GM12873 (cell line): ENCODE data around the gene ST7.

Experiments used
- TF ChIP-seq, protein P1 (sequence below): IDR thresholded peaks from 2 replicates; pipeline ENCODE4 v1.5.1; 2012; ENCODE audit warnings: low read depth, mild to moderate bottlenecking, moderate library complexity, low read length, control low read depth; ENCODE audit not compliant: insufficient read depth; ENCODE audit errors: missing control alignments

Gene ST7

DNA sequence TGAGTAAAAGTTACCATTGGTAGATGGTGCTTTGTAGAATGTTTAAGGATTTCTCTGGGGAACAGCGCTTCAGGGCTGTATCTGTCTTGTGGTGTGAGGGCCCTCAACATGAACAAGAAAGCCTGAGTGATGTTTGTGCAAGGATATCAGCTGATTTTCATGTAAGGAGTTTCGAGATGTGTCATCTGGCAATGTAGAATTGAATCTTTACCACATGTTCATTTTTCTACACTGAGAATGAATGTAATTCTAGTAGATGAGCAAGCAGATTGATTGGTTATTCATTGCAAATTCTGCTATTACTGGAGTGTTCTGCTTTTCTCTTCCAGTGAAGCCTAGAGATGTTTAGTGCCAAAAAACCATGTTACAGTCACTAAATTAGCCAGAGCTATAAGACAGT is 87.7 kb downstream of the ST7 start:
- TF ChIP-seq, protein P1, sequence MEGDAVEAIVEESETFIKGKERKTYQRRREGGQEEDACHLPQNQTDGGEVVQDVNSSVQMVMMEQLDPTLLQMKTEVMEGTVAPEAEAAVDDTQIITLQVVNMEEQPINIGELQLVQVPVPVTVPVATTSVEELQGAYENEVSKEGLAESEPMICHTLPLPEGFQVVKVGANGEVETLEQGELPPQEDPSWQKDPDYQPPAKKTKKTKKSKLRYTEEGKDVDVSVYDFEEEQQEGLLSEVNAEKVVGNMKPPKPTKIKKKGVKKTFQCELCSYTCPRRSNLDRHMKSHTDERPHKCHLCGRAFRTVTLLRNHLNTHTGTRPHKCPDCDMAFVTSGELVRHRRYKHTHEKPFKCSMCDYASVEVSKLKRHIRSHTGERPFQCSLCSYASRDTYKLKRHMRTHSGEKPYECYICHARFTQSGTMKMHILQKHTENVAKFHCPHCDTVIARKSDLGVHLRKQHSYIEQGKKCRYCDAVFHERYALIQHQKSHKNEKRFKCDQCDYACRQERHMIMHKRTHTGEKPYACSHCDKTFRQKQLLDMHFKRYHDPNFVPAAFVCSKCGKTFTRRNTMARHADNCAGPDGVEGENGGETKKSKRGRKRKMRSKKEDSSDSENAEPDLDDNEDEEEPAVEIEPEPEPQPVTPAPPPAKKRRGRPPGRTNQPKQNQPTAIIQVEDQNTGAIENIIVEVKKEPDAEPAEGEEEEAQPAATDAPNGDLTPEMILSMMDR = no peak

DNA sequence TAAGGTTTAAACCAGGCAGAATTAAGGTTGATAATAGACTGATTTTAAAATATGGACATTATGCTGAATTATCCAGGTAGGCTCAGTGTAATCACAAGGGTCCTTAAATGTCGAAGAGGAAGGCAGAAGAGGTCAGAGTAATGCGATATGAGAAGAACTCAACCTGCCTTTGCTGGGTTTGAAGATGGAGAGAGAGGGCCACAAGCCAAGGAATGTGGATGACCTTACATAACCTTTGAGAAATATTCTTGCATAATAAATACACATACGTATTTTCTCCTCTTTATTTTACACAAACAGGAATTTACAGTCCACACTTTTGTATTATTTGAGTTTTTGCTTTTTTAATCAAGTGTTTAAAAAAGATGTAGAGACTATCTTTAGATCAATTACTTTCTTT is 88.5 kb downstream of the ST7 start:
- TF ChIP-seq, protein P1 = no peak

DNA sequence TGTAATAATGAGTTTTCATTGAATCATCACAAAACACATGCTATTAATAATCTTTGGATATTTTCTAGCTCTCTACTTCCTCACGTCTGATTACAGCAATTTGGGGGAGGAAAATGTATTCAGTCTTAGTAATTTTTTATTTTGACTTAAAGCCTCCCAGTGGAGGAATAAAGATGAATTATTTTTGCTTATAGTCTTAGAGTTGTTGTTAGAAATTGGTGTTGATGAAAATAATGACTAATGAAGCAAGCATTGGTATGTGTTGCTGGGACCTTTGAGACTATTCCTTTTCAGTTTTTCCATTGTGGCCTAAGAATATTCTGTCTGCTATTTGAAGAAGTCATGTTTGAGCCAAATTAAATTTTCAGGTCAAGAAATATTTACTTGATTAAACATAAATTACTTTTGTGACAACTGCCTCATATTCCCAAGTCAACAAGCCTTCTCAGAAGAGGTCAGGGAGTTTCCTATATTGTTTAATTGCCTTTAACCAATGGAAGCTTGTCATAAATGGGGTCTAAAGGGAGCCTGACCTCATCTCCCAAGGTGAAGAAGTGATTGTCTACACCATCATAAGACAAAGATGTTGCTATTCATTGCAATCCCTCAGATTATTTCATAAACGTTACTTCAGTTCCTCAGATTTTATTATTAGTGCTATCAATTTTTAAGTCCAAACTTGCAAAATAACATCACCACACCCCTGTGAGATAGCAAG is 90.0 kb downstream of the ST7 start:
- TF ChIP-seq, protein P1 = no peak

DNA sequence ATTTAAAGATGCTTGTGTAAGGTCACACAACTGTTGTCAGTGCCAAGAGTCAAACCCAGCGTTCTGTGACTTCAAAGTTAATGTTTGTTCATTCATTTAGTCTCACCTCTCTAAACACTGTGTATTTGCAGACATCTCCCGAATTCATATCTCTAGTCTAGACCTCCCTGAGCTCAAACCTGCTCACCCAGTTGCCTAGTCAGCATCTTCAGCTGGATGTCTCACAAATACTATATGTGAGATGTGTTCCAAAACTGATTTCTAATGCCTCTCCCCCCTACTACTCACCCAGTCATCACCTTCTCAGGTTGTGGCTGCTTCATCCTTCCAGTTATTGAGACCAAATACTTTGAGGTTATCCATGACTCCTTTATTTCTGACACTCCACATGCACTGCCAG is 91.4 kb downstream of the ST7 start:
- TF ChIP-seq, protein P1 = no peak

DNA sequence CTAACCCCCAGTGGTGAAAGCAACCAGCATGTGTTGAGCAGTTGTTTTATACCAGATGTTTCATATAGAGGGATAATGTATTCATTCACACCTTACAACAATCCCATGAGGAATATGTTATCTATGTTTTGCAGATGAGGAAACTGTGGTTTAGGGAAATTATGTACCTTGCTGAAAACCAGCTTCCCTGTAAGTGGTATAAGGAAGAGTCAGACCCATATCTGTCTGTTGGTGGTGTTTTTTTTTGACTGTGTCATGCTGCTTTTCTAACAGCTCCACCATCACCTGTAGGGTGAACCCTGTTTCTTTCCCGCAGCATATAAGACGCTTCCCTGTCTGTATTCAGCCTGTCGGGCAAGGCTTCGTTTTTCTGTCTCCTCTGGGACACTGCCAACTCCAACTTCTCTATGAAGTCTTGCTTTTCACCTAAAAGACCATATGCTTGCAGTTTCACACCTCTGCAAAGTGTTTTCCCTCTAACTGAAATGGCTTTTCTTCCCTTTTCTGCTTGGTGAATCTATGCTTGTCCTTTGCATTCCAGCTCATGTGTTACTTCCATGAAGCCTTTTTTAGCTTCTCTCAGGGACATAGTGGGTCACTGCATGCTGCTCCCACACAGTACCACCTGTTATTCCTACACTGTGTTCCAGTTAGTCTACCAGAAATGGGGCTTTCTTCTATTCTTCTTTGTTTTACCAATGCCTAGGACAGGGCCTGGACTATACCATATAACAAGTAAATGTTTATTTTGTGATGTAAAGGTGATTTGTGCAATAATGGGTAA is 92.8 kb downstream of the ST7 start:
- TF ChIP-seq, protein P1 = no peak

DNA sequence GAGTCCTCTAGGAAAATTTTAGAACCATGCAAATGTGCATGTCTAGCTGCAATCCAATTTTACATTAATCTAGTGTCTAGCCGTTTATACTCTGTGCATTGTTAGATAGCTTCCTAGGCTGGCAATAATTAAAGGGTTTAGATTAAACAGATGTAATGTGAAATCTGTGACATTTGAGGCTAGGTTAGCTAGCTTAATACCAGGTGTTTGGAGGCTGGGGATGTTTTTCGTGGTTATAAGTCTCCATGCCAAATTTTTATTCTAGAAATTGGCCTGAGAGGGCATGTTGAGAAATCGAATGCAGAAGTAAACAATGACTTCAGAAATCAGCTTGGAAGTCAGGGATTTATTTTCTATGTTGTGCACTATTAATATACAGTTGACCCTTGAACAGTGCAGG is 94.2 kb downstream of the ST7 start:
- TF ChIP-seq, protein P1 = no peak

DNA sequence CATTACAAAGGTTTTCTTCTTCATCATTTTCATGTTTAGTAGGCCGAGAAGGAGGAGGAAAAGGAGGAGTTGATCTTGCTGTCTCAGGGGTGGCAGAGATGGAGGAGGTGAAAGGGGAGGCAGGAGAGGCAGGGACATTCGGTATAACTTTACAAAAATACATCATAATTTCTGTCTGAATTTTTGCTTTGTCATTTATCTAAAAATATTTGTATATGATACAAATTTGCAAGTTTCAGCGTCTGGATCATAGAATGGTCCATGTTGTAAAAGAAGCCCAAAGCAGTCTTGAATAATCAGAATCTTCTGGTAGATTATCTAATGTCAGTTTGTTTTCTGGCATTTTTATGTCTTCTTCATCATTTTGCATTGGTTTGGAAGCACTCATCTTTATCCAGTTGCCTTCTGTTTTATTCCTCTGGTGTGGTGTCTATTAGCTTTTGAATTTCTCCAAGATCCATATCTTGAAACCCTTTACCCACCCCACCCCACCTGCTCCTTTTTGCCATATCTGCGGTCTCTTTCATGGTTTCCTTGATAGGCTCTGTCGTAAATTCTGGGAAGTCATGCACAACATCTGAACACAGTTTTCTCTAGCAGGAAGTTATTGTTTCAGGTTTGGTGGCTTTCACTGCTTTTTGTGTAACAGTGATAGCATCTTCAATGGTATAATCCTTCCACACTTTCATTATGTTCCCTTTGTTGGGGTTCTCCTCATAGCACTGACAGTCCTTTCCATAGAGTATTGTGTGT is 95.0 kb downstream of the ST7 start:
- TF ChIP-seq, protein P1 = no peak
